COLO668 (cell line): ENCODE results near the gene PKIG.

ENCODE experiments used
- DNase-seq: peaks from one replicate; lab custom pipeline; 2025; ENCODE audit not compliant: unreplicated experiment; lab: John Stamatoyannopoulos, UW

Gene PKIG

DNA sequence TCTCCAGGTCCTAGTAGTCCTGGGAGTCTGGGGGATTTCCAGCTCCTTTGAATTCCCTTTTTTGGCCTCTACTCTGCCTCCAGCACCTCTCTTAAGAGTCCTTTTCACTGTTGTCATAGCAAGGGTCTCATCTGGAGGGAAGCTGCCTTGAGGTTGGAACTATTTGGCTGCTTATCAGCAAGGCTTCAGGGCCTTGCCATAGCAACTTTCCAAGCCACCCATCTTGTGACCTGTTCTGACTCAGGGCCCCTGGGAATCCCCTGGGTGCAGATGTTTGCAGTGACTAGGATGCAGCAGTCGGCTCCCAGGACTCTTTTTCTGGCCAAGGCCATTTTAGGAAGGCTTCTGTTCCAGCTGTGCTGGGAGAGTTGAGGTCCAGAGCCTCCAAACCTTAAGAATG lies 12.4 kb downstream of the PKIG start:
- DNase-seq, result no peak

GRCh38 chr20:44596010-44596409 lies 13.6 kb downstream of the PKIG start:
- no peak for DNase-seq

DNA sequence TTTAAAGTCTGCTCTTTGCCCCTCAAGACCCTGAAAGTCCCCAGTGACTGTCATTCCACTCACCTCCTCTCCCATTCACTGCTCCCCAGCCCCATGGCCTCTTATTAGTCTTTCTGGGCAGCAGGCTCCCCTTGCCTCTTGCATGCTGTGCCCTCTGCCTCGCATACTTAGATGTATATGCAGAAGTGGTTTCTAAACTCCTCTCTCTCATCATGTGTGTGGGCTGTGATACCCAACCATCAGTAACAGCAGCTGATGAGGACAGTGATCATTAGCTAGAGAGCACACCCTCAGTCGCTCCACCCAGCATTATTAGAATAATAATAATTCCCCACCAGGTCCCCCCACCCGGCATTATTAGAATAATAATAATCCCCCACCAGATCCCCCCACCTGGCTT lies 14.5 kb downstream of the PKIG start:
- no peak for DNase-seq

- DNase-seq, result no peak
Measured at GRCh38 chr20:44597516-44597915, 15.1 kb downstream of the PKIG start.

DNA sequence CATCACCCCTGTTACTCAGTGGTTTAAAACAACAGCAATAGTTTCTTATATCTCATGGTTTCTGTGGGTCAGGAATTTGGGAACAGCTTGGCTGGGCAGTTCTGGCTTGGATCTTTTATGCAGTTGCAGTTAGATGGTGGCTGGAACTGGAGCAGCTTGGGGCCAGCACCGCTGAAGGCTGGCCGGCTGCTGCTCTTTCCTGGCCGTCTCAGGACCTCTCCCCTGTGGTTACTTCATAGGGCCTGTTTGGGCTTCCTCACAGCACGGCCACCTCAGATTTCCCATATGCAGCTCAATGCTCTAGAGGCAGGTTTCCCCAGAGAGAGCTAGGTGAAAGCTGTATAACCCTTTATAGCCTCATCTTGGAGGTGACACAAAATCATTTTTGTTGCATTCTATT lies 15.6 kb downstream of the PKIG start:
- no peak for DNase-seq

DNA sequence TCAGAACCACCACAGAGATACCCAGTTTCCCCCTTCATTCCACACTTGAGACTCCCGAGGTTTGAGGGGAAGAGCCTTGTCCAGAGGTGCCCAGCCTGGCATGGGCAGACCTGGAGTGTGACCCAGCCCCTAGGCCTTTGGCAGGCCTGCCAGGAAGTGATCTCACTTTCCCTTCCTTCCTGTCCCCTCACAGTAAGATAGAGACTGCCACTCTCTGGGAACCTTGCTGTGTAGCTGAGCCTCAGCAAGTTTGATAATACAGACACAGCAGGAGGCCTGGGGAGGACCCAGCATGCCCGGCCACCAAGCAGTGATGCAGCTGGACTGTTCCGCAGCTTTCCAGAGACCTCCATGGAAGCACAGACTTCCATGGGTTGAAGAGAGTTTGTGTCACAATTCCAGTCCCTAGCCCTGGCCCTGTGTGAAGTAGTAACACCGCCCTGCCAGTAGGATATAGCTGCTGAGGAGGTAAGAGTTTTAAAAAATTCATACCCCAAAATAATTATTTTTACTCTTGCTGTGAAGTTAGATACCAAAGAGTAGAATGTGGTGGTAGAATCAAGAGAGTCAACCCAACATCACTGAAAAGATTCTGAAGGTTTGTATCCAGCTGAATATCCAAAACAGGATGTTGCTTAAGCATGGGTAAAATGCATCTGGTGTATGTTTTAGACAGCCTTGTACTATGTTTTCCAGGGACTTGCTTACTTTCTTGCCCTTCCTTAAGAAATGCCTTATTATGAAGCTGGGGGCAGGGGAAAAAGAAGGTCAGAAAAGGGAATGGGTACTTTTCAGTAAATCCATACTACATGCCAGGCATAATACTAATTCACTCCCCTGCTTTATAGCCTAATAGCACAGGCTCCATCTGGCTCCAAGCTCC lies 16.3 kb downstream of the PKIG start:
- no peak for DNase-seq

DNA sequence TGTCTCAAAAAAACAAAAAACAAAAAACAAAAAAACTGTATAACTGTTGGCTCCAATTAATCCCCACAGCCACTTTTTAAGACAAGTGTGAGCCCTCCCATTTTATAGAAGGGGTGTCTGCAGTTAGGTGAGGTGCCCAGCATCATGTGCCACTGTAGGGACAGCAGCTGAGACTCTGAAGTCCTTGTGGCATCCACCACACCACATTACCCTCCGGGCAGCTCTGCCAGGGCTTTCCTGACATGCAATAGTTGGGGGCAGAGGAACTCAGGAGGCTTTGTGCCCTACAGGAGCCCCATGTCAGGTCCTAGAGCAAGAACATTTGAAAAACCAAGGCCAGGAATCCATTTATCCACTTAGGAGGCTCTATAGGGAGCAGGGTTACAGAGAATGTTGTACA lies 17.3 kb downstream of the PKIG start:
- DNase-seq, result no peak

DNA sequence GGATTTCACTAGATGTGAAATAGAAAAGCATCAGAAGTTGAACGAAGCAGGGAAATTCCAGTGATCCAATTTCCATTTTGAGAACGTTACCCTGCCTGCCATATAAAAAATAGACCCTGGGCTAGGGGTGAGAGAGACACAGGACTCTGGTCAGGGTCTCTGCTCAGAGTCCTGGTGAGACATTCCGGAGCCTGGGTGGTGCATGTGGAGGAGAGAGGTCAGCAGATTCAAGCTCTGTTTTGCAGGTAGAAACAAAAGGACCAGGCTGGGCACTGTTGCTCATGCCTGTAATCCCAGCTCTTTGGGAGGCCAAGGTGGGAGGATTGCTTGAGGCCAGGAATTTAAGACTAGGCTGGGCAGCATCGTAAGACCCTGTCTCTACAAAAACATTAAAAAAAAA lies 17.9 kb downstream of the PKIG start:
- DNase-seq, result no peak

DNA sequence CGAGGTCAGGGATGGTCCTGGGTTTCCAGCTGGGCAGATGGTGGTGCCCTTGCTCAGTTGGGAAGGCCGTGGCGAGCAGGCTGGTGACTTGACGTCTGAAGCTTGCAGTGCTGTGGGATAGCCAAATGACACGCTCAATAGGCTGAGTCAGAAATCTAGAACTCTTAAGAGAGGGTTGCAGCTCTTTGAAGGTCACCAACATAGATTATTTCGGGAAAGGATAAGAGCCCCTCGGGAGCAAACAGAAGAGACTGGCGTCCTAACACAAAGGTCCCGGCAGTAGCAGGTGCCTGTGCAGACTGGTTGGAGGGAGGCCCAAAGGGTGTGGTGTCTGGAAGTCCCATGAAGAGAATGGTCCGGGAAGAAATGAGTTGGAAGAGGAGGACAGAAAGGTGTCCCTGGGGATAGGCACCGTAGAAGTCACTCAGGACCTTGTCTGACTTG lies 18.4 kb downstream of the PKIG start:
- DNase-seq, result no peak

DNA sequence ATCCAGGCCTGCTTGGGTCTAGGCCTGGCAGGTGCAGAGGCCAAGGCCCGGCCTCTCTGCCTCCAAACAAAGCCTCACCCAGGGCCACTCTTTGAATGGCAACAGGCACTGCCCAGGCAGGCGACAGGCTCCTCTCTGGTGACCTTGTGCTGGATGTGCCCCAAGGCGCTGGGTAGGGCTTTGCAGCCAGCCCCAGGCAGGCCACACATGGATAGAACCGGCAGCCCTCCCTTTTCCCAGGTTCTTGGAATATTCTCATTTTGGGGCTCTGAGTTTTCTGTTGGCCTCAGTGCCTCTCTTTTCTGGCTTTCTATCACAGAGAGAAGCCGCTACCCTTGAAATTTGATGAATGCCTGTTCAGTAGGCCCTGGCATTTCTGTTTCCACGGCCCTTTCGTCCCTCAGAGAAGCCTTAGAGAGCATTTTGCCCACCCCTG lies 18.9 kb downstream of the PKIG start:
- DNase-seq, result no peak

- DNase-seq, result no peak
Measured at GRCh38 chr20:44601801-44602204, 19.4 kb downstream of the PKIG start.

GRCh38 chr20:44603327-44603726 lies 20.9 kb downstream of the PKIG start:
- no peak for DNase-seq

- no peak for DNase-seq
Measured at GRCh38 chr20:44606725-44607441, 24.5 kb downstream of the PKIG start.

- DNase-seq, result no peak
Measured at GRCh38 chr20:44609006-44609515, 26.7 kb downstream of the PKIG start.

DNA sequence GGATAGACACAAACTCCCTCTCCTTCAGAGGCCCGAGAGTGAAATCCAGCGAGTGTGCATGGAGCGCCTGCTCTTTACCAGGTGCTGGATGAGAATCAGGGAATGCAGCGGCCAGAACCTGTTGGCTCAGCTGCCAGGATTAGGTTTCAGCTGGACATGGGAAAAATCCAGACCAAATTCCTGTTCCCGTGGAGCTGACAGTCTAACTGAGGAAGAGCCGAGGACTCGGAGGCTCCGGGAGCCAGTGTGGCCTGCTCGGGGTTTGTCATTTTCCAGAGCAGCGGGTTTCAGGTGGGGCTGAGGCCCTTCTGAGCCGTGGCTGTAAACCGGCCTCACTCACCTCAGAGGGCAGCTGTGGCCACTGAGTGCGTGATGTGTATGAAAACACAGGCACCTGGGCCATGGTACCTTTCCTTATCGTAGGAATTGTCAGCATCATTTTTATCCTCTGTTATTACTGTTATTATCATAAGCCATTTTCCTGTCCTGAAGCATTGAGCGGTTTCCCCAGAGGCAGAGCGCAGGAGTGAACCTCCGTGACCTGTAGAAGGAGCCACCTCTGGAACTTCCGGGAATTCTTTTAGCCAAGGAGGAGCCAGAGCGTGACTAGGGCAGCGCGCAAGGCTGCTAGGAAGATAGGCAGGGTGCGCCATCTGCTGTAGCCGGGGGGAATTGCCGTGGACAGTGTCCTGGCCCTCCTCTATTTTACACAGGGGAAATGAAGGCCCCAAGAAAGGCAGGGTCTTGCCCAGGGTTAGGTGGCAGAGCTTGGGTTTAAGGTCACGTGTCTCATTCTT lies 27.3 kb downstream of the PKIG start:
- peak; percentile 92 for DNase-seq

GRCh38 chr20:44610313-44610962 lies 28.1 kb downstream of the PKIG start:
- no peak for DNase-seq

GRCh38 chr20:44613575-44613974 lies 31.2 kb downstream of the PKIG start:
- DNase-seq, result no peak

DNA sequence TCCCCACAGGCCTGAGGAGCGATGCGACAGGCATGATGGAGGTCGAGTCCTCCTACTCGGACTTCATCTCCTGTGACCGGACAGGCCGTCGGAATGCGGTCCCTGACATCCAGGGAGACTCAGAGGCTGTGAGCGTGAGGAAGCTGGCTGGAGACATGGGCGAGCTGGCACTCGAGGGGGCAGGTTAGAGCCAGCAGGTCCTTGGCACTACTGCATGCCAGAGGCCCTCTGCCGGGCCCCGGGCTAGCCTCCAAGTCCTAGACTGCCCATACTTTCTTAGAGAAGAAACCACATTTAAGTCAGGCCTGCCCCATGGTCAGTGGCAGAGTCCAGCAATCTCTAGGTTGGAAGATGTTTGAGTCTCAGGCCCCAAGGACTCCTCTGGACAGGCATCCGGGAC lies 32.1 kb downstream of the PKIG start:
- no peak for DNase-seq

DNA sequence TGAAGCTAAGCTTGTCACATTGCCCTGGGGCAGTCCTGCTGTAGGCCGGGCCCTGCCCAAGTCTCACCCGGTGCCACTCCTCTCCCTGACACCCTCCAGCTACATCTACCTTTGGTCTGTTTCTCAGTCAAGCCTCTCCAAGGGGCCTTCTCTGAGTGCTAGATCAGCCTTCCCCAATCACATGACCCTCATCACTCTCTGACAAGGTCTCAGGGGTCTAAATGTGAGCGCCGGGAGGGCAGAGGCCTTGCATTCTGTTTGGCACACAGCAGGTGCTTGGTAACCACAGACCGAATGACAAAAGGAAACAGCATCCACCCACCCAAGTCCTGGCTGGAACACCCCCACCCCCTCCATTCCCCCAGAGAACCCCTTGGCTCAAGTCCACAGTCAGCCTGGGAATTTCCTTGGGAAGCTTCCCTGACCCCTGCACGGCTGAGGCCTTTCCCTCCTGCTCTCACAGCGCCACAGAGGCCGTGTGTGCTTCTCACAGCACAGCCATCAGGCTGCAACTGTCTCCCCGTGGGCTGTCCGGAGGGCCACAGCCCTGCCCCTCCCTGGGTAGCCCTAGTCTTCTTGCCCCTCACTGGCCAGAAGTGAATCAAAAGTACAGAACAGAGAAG lies 32.9 kb downstream of the PKIG start:
- DNase-seq, result no peak

DNA sequence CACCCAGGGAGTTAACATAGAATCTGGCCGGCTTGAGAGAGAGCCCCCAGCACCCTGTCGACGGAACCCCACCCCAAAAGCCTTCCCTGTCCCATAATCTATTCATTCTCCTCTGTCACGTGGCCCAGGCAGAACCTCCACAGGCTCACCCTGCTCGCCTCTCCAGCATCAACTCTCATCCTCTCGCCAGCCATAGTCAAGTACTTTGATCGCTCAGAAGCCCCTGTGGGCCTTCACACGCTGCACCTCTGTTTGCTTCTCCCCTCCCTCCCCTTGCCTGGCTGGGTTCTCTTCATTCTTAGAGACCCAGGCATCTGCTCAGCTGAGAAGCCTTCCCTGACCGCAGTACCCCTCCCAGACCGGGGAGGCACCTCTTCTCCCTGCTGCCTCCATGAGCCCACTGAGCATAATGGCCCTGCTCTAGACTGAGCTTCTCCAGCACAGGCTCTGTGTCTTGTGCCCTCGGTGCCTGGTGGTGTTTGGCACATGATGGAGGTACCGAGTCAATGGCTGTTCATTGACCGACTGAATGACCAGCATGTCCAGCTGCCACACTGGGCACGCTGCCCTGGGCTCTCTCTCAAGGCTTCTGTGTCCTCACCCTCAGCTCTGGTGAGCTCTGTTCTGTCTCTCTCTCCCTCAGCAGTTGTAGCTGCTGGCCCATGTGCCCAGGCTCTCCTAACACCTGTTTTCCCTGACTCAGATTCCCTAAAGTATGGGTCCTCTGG lies 33.7 kb downstream of the PKIG start:
- DNase-seq, result no peak
